GM13977 (cell line): ENCODE measurements around the gene SMAD2.

Experiments used
- DNase-seq: peaks from one replicate; pipeline ENCODE4 v3.0.0; 2012; ENCODE audit warnings: low spot score
- CTCF ChIP-seq: IDR thresholded peaks from 2 replicates; pipeline ENCODE4 v1.5.1; 2012; ENCODE audit warnings: mild to moderate bottlenecking, control low read depth; ENCODE audit not compliant: insufficient read depth; ENCODE audit errors: extremely low read depth, missing control alignments
- in situ Hi-C: fragments of 300-500 bp; cut with MboI; formaldehyde crosslinking; loops from one replicate; pipeline ENCODE4 v1.12.0; 2022; ENCODE audit warnings: low sequenced_read_pairs, low pct_unique_long_range_greater_than_20kb, mixed read lengths, inconsistent platforms; ENCODE audit not compliant: unreplicated experiment

Gene SMAD2

GRCh38 chr18:47893047-47893446, 37.4 kb downstream of the SMAD2 start:
- in situ Hi-C loops: no loop called here

GRCh38 chr18:47888156-47888555, 42.3 kb downstream of the SMAD2 start:
- no peak for TF ChIP-seq CTCF
- in situ Hi-C loops: no loop called here

More at GRCh38 chr18:47893047-47893446, 37.4 kb downstream of the SMAD2 start:
- DNase-seq: no peak
- no peak for TF ChIP-seq CTCF

GRCh38 chr18:47887227-47887626, 43.2 kb downstream of the SMAD2 start:
- in situ Hi-C loops: no loop called here
- no peak for TF ChIP-seq CTCF

More at GRCh38 chr18:47888156-47888555, 42.3 kb downstream of the SMAD2 start:
- DNase-seq: peak; percentile 11

GRCh38 chr18:47883771-47884413, 46.6 kb downstream of the SMAD2 start:
- in situ Hi-C loops: no loop called here
- no peak for DNase-seq
- TF ChIP-seq CTCF: no peak

More at GRCh38 chr18:47887227-47887626, 43.2 kb downstream of the SMAD2 start:
- no peak for DNase-seq

GRCh38 chr18:47882641-47883040, 47.8 kb downstream of the SMAD2 start:
- TF ChIP-seq CTCF: no peak
- in situ Hi-C loops: no loop called here

GRCh38 chr18:47881752-47882455, 48.6 kb downstream of the SMAD2 start:
- TF ChIP-seq CTCF: no peak
- DNase-seq: no peak
- in situ Hi-C loops: no loop called here

More at GRCh38 chr18:47882641-47883040, 47.8 kb downstream of the SMAD2 start:
- no peak for DNase-seq
